Right lobe of liver (tissue), 6 donors: ENCODE data around the gene SNAI1. TPM values are rescaled to one million over a fixed set of nuclear protein-coding genes. Genes with fewer than 3 reads are reported as not detected.

ENCODE experiments used
- ATAC-seq, 4 donors: fragments of 200-7000 bp; cut with Tn5 transposase; one replicate each; pipeline ENCODE4 v1.9.1; 2020; ENCODE audit warnings: mild to moderate bottlenecking in 4 of 4, moderate library complexity in 4 of 4
- DNase-seq, 3 donors: peaks; one replicate each; pipeline ENCODE4 v3.0.0-alpha.2; 2020
- H3K27ac ChIP-seq, 3 donors: fragments of 200-600 bp; one replicate each; pipeline ENCODE4 v1.8.0; 2022
- H3K27me3 ChIP-seq, 2 donors: fragments of 200-600 bp; one replicate each; pipeline ENCODE4 v1.8.0; 2022
- H3K36me3 ChIP-seq, 4 donors: fragments of 200-600 bp; sonication (generic) in 1 of 4; one replicate each; pipeline versions ENCODE4 v1.5.1 to v1.8.0; 2017 to 2022; ENCODE audit warnings: control low read depth in 1 of 4
- H3K4me1 ChIP-seq, 4 donors: fragments of 200-600 bp; sonication (generic) in 1 of 4; one replicate each; pipeline versions ENCODE4 v1.5.1 to v1.8.0; 2017 to 2022; ENCODE audit warnings: control low read depth in 1 of 4
- H3K4me3 ChIP-seq, 3 donors: fragments of 200-600 bp; one replicate each; pipeline ENCODE4 v1.8.0; 2022
- H3K9me3 ChIP-seq, 4 donors: fragments of 200-600 bp; sonication (generic) in 1 of 4; one replicate each; pipeline versions ENCODE4 v1.5.1 to v1.8.0; 2017 to 2022; ENCODE audit warnings: control low read depth in 1 of 4
- POLR2A ChIP-seq: fragments of 450-650 bp; IDR thresholded peaks from one replicate; pipeline ENCODE4 v1.6.1; 2017; ENCODE audit warnings: antibody characterized with exemption, mild to moderate bottlenecking
- WGBS: methylation state at CpG from one replicate; pipeline ENCODE4 v1.1.6; 2018; ENCODE audit warnings: low coverage, low lambda C conversion rate; ENCODE audit not compliant: insufficient coverage; ENCODE audit errors: missing lambda C conversion rate; 5-methylcytosine and 5-hydroxymethylcytosine counted together
- intact Hi-C, 2 donors: fragments of 100-400 bp; cut with DNase I; formaldehyde crosslinking; loops; one replicate each; pipeline versions ENCODE4 v1.11.2 to v1.14.1; 2022
- total RNA-seq, 6 experiments: library from RNA; depleted of rRNA in 2 of 6; stranded (reverse); fragments of >200 nt in 2 of 6; fragmentation: NEBNext Ultra II Directional in 3 of 6; extraction: Animal tissue kit (Norgen Biotek cat#: 25700) in 3 of 6; gene quantifications; one replicate each; pipeline versions ENCODE4 v1.1.0 to v1.2.4, GENCODE V29; 2016 to 2023
- TF ChIP-seq, protein P1 (sequence below), 4 donors: fragments of 200-600 bp in 3 of 4; fragments of 450-650 bp in 1 of 4; IDR thresholded peaks; one replicate each; pipeline versions ENCODE4 v1.5.1 to v1.8.0; 2016 to 2022; ENCODE audit warnings: antibody characterized with exemption in 4 of 4, mild to moderate bottlenecking in 2 of 4
- donor health status: DM: no; HTN: yes; CAD: no.
- donor health status: DM: no; HTN: no; CAD: no.
- donor health status: DM: no; HTN: no; CAD: no.
- donor health status: DM: no; HTN: yes; CAD: no.
- donor health status: DM: no; HTN: yes; CAD: no.

SNAI1 gene
- total RNA-seq, 6 experiments from 2014 or later: 0.73 to 1.9 (median 1.1) TPM

DNA sequence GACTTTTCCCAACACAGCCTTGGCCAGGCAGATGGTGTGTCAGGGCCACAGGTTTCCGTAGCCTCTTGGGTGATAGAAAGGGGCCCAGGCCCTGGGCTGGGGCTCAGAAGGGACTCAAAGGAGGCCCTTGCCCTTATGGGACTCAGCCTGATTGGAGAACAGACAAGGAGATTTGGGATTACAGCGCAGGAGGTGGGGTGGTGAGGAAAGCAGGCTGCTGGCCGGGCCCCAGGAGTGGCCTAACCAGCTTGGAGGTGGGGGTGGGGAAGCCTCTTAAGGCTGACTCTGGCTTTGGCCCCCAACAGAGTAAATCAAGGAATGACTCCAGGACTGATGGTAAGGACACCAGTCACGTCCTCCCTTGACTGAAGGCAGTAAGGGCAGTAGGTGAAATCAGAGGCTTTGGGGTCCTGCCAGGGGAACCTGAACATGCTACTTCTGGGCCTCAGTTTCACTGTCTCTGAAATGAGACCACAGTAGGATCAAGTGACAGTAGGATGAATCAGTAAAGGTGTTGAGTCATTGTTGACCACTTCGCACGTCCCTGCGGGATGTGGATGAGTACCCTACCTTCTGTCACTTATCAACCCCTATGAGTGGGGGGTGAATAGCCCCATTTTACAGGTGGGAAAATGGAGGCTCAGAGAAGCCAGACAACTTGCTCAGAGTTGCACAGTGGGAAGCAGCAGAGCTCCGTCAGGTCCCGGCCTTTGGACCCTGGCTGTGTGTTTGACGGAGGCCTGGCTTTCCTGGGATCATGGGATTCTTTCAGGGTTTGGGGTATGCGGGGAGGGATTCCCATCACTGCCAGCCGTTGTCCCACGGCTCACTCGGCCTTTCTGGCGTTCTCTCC, 4.5 kb downstream of the SNAI1 start:
- ATAC-seq (no peak), DNase-seq (no peak)
- Histone ChIP-seq H3K4me1 (peaks cover 0 to 15% (median 2%) of the 10 kb centered on the region in 4 donors), H3K9me3 (no peaks in the 10 kb centered on the region), H3K27me3 (no peaks in the 10 kb centered on the region), H3K36me3 (no peaks in the 10 kb centered on the region), H3K4me3 (no peak overlapping the region), H3K27ac (peak overlapping the region in 1 of 3 donors; percentile 16)
- TF ChIP-seq, protein P1, sequence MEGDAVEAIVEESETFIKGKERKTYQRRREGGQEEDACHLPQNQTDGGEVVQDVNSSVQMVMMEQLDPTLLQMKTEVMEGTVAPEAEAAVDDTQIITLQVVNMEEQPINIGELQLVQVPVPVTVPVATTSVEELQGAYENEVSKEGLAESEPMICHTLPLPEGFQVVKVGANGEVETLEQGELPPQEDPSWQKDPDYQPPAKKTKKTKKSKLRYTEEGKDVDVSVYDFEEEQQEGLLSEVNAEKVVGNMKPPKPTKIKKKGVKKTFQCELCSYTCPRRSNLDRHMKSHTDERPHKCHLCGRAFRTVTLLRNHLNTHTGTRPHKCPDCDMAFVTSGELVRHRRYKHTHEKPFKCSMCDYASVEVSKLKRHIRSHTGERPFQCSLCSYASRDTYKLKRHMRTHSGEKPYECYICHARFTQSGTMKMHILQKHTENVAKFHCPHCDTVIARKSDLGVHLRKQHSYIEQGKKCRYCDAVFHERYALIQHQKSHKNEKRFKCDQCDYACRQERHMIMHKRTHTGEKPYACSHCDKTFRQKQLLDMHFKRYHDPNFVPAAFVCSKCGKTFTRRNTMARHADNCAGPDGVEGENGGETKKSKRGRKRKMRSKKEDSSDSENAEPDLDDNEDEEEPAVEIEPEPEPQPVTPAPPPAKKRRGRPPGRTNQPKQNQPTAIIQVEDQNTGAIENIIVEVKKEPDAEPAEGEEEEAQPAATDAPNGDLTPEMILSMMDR (IDR thresholded peaks at IDR 0.05): no peak
- no peak for TF ChIP-seq POLR2A
- WGBS: 73% methylated on average over 8 of the region's 15 CpGs
- intact Hi-C loops: no loop called here

DNA sequence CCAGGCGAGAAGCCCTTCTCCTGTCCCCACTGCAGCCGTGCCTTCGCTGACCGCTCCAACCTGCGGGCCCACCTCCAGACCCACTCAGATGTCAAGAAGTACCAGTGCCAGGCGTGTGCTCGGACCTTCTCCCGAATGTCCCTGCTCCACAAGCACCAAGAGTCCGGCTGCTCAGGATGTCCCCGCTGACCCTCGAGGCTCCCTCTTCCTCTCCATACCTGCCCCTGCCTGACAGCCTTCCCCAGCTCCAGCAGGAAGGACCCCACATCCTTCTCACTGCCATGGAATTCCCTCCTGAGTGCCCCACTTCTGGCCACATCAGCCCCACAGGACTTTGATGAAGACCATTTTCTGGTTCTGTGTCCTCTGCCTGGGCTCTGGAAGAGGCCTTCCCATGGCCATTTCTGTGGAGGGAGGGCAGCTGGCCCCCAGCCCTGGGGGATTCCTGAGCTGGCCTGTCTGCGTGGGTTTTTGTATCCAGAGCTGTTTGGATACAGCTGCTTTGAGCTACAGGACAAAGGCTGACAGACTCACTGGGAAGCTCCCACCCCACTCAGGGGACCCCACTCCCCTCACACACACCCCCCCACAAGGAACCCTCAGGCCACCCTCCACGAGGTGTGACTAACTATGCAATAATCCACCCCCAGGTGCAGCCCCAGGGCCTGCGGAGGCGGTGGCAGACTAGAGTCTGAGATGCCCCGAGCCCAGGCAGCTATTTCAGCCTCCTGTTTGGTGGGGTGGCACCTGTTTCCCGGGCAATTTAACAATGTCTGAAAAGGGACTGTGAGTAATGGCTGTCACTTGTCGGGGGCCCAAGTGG, 5.3 kb downstream of the SNAI1 start:
- Histone ChIP-seq H3K4me3 (no peak overlapping the region), H3K9me3 (no peaks in the 10 kb centered on the region), H3K4me1 (peaks cover 0 to 7% (median 0%) of the 10 kb centered on the region in 4 donors), H3K27ac (peak overlapping the region in 1 of 3 donors; percentile 16), H3K27me3 (no peaks in the 10 kb centered on the region), H3K36me3 (no peaks in the 10 kb centered on the region)
- intact Hi-C loops: no loop called here
- WGBS: 67% methylated on average over 12 of the region's 18 CpGs
- TF ChIP-seq, protein P1 (IDR thresholded peaks at IDR 0.05): no peak
- TF ChIP-seq POLR2A: no peak
- DNase-seq (no peak), ATAC-seq (no peak)

DNA sequence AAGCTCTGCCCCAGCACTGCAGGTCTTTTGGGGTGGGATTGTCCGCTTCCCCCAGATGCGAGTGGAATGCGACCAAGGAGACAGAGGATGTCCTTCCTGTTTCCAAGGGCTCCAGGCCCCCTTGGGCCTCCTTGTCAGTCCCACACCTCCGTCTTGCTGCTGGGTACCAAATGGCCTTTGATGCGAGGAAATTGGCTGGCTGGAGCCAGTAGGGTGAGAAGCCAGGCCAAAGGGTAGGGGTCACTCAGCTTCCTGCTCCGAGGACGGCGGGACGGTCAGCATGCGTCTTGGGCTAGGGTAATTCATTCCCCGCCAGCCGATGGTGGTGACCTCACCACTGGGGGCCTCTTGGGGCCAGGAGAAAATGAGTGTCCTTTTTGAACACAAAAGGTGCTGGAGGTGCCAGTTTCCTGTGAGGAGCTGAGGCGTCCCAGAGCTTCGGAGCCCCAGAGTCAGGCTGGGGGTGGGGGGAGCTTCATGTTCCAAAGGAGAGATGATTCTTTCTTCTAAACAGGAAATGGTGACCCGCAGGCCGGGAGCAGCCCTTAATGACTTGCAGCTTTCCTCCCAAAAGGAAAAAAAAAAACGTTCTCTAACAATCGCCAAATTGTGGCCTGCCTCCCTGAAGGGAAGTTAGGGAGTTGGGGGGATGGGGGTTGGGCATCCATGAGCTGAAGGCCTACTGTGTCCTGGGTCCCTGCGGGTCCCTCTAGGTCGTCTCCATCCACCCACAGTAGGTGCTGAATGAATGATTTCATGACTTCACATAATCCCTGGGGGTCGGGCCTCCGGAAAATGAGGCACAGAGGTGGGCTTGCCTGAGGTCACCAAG, 6.7 kb downstream of the SNAI1 start:
- H3K36me3 ChIP-seq: no peaks in the 10 kb centered on the region
- peaks cover 0 to 7% (median 0%) of the 10 kb centered on the region in 4 donors for H3K4me1 ChIP-seq
- H3K27me3 ChIP-seq: no peaks in the 10 kb centered on the region
- intact Hi-C loops: no loop called here
- H3K4me3 ChIP-seq: no peak overlapping the region
- ATAC-seq: peak; percentile 47 to 58 (median 56)
- 51% methylated on average over 12 of the region's 22 CpGs for WGBS
- H3K9me3 ChIP-seq: no peaks in the 10 kb centered on the region
- TF ChIP-seq, protein P1 (IDR thresholded peaks at IDR 0.05): no peak
- no peak for TF ChIP-seq POLR2A
- DNase-seq: peak in 2 of 3 donors; percentile 44 to 56
- H3K27ac ChIP-seq: peak overlapping the region; percentile 19 to 69 (median 37)

DNA sequence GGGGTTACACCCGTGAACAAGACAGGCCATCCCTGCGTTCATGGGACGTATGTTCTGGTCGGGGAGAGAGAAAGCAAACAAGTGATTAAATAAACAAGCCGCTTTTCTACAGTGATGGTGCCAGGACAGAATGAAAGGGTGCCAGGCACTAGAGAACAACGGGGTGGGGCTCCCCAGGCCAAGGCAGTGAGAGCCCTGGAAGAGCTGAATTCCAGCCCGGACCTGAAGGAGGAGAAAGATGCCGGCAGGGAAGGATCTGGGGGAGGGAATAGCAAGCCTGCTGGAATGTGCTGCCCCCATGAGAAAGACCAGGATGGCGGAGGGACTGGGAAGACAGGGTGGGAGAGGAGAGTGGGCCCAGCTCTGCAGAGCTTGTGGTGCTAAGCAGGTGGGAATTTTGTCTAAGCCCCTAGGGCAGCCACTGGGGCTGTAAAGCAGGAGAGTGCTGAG, 7.5 kb downstream of the SNAI1 start:
- Histone ChIP-seq H3K27me3 (no peaks in the 10 kb centered on the region), H3K4me3 (no peak overlapping the region), H3K27ac (peak overlapping the region in 2 of 3 donors; percentile 37 to 69), H3K4me1 (peaks cover 0 to 7% (median 0%) of the 10 kb centered on the region in 4 donors), H3K9me3 (no peaks in the 10 kb centered on the region), H3K36me3 (no peaks in the 10 kb centered on the region)
- peak; percentile 15 to 58 (median 42) for ATAC-seq
- intact Hi-C loops: no loop called here
- WGBS: 24% methylated on average over 8 of the region's 9 CpGs
- DNase-seq: no peak
- TF ChIP-seq, protein P1 (IDR thresholded peaks at IDR 0.05): no peak
- no peak for TF ChIP-seq POLR2A
